GM23248 (cell line): ENCODE data around the gene CD163L1. TPM values are rescaled to one million over a fixed set of nuclear protein-coding genes. Genes with fewer than 3 reads are reported as not detected.
A peak's percentile ranks its signal among the peaks of the same experiment; 100 is the strongest.

Experiments used
- DNase-seq: peaks from one replicate; pipeline ENCODE4 v3.0.0-alpha.2; 2015
- H2AFZ ChIP-seq: fragments of 200-600 bp; sonication (generic); 2 replicates; pipeline ENCODE4 v1.6.1; 2016; ENCODE audit warnings: antibody characterized with exemption
- H3F3A ChIP-seq: fragments of 200-600 bp; sonication (generic); 2 replicates; pipeline ENCODE4 v1.6.1; 2016; ENCODE audit warnings: mild to moderate bottlenecking, antibody characterized with exemption, mixed run types; ENCODE audit not compliant: insufficient read depth
- H3K27ac ChIP-seq: fragments of 200-600 bp; sonication (generic); 2 replicates; pipeline ENCODE4 v1.5.1; 2016; ENCODE audit warnings: mild to moderate bottlenecking
- H3K27me3 ChIP-seq: fragments of 200-600 bp; sonication (generic); replicated peaks from 2 replicates; pipeline ENCODE4 v1.6.1; 2016; ENCODE audit warnings: mild to moderate bottlenecking; ENCODE audit not compliant: insufficient read depth
- H3K36me3 ChIP-seq: fragments of 200-600 bp; sonication (generic); 2 replicates; pipeline ENCODE4 v1.6.1; 2016; ENCODE audit warnings: low read depth, mild to moderate bottlenecking
- H3K4me1 ChIP-seq: fragments of 200-600 bp; sonication (generic); 2 replicates; pipeline ENCODE4 v1.6.1; 2016; ENCODE audit warnings: mild to moderate bottlenecking; ENCODE audit not compliant: insufficient read depth
- H3K4me2 ChIP-seq: fragments of 200-600 bp; sonication (generic); one replicate; pipeline ENCODE4 v1.6.1; 2016; ENCODE audit warnings: mild to moderate bottlenecking; ENCODE audit not compliant: unreplicated experiment
- H3K4me3 ChIP-seq: fragments of 200-600 bp; sonication (generic); 2 replicates; pipeline ENCODE4 v1.5.1; 2016; ENCODE audit warnings: mild to moderate bottlenecking
- H3K79me2 ChIP-seq: fragments of 200-600 bp; sonication (generic); 2 replicates; pipeline ENCODE4 v1.6.1; 2016; ENCODE audit warnings: mild to moderate bottlenecking; ENCODE audit not compliant: insufficient read depth
- H3K9ac ChIP-seq: fragments of 200-600 bp; sonication (generic); 2 replicates; pipeline ENCODE4 v1.6.1; 2016; ENCODE audit warnings: mild to moderate bottlenecking
- H3K9me2 ChIP-seq: fragments of 200-600 bp; sonication (generic); 2 replicates; pipeline ENCODE4 v1.6.1; 2016; ENCODE audit warnings: mixed run types, mild to moderate bottlenecking, moderate library complexity; ENCODE audit not compliant: insufficient read depth
- H3K9me3 ChIP-seq: fragments of 200-600 bp; sonication (generic); one replicate; pipeline ENCODE4 v1.6.1; 2017; ENCODE audit warnings: low read depth
- H4K20me1 ChIP-seq: fragments of 200-600 bp; sonication (generic); 2 replicates; pipeline ENCODE4 v1.6.0; 2016; ENCODE audit not compliant: insufficient read depth
- EZH2 ChIP-seq: fragments of 200-600 bp; sonication (generic); IDR thresholded peaks from 2 replicates; pipeline ENCODE4 v1.6.1; 2018; ENCODE audit warnings: antibody characterized with exemption, mild to moderate bottlenecking; ENCODE audit not compliant: insufficient read depth, poor library complexity, severe bottlenecking
- EZH2phosphoT487 ChIP-seq: fragments of 200-600 bp; sonication (generic); IDR thresholded peaks from 2 replicates; pipeline ENCODE4 v1.6.1; 2018; ENCODE audit warnings: antibody characterized with exemption, moderate library complexity, mild to moderate bottlenecking, low read depth; ENCODE audit not compliant: insufficient read depth
- WGBS, 2 experiments: methylation state at CpG; one replicate each; pipeline ENCODE4 v1.1.6; 2015 to 2017; ENCODE audit warnings: low lambda C conversion rate in 2 of 2, low coverage in 1 of 2; ENCODE audit errors: missing lambda C conversion rate in 2 of 2; 5-methylcytosine and 5-hydroxymethylcytosine counted together
- in situ Hi-C: fragments of 300-500 bp; cut with MboI; formaldehyde crosslinking; loops from 2 replicates; pipeline ENCODE4 v1.15.0; 2020
- polyA plus RNA-seq: library from polyadenylated mRNA; unstranded; fragments of >200 nt; fragmentation: Nextera tagmentation; extraction: Ambion mirVana; gene quantifications from 2 replicates; pipeline ENCODE4 v1.2.1, GENCODE V29; 2016
- total RNA-seq: library from RNA; depleted of rRNA; stranded (reverse); fragments of >200 nt; shearing (Covaris generic); gene quantifications from 2 replicates; pipeline ENCODE4 v1.2.3, GENCODE V29; 2014; rRNA removed

CD163L1 gene
- total and polyA plus RNA-seq, 2 experiments from 2014 or later, result 0.43 to 2.5 TPM

DNA sequence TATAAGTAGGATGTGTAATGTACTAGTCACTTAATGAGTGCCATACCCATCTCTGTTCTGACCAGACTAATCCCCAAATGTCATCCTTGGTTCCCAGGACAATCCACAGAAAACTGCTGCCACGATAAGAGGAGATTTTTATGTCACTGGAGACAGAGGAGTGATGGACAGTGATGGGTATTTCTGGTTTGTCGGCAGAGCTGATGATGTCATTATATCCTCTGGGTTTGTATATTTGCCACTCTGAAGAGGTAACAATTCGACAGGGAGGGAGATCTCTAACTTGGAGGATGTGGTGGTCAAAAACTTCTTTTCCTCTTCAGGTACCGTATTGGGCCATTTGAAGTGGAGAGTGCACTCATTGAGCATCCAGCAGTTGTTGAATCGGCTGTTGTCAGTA, 119.8 kb downstream of the CD163L1 start:
- DNase-seq, result no peak
- Histone ChIP-seq H3K9me2 (no peaks in the 10 kb centered on the region), H3K9me3 (no peaks in the 10 kb centered on the region), H4K20me1 (no peaks in the 10 kb centered on the region), H3K36me3 (no peaks in the 10 kb centered on the region), H3K27me3 (peaks cover 44% of the 10 kb centered on the region), H3K4me1 (no peaks in the 10 kb centered on the region), H3K9ac (no peak overlapping the region), H3K4me2 (no peak overlapping the region), H3K79me2 (no peaks in the 10 kb centered on the region), H3K4me3 (no peak overlapping the region), H2AFZ (no peak overlapping the region), H3F3A (no peaks in the 10 kb centered on the region), H3K27ac (no peak overlapping the region)
- in situ Hi-C loops, result no loop called here
- TF ChIP-seq EZH2, result no peak
- WGBS, 2 experiments, result 39% methylated on average over 5 of the region's 5 CpGs

GRCh38 chr12:7322599-7322998, 121.4 kb downstream of the CD163L1 start:
- Histone ChIP-seq H2AFZ (no peak overlapping the region), H3F3A (no peaks in the 10 kb centered on the region), H3K4me2 (no peak overlapping the region), H3K27ac (no peak overlapping the region), H3K4me3 (no peak overlapping the region), H3K36me3 (no peaks in the 10 kb centered on the region), H3K79me2 (no peaks in the 10 kb centered on the region), H3K9me2 (no peaks in the 10 kb centered on the region), H3K9ac (no peak overlapping the region), H3K9me3 (no peaks in the 10 kb centered on the region), H4K20me1 (no peaks in the 10 kb centered on the region), H3K4me1 (no peaks in the 10 kb centered on the region), H3K27me3 (peaks cover 33% of the 10 kb centered on the region)
- DNase-seq, result no peak
- WGBS, 2 experiments, result 24 to 32% methylated on average over 5 of the region's 5 CpGs
- in situ Hi-C loops, result no loop called here
- TF ChIP-seq EZH2phosphoT487, result no peak
- no peak for TF ChIP-seq EZH2

DNA sequence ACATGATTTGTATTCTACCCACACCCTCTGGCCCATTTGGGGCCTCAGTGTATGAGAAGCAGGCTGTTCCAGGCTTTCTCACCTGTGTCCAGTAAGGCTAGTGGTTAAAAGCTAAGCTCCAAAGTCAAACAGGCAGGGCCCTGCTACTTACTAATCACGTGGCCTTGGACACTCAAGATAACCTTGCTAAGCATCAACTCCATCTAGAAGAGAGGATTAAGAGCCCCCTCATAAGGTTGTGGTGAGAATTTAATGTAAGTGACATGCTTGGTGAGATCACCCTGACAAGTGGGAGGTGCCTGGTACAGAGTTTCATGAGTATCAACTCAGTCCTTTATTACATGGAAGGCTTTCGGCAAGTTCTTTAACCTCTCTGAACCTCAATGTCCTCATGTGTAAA, 122.3 kb downstream of the CD163L1 start:
- H3F3A ChIP-seq, result no peaks in the 10 kb centered on the region
- H2AFZ ChIP-seq, result no peak overlapping the region
- H3K9me2 ChIP-seq, result no peaks in the 10 kb centered on the region
- H3K4me3 ChIP-seq, result no peak overlapping the region
- TF ChIP-seq EZH2phosphoT487 (no peak), EZH2 (no peak)
- WGBS, 2 experiments, result 13 to 20% methylated on average over 2 of the region's 2 CpGs
- H3K9ac ChIP-seq, result no peak overlapping the region
- H3K79me2 ChIP-seq, result no peaks in the 10 kb centered on the region
- in situ Hi-C loops, result no loop called here
- peaks cover 24% of the 10 kb centered on the region for H3K27me3 ChIP-seq
- H3K36me3 ChIP-seq, result no peaks in the 10 kb centered on the region
- no peaks in the 10 kb centered on the region for H4K20me1 ChIP-seq
- no peaks in the 10 kb centered on the region for H3K4me1 ChIP-seq
- H3K27ac ChIP-seq, result no peak overlapping the region
- no peak overlapping the region for H3K4me2 ChIP-seq
- H3K9me3 ChIP-seq, result no peaks in the 10 kb centered on the region
- DNase-seq, result no peak

GRCh38 chr12:7319930-7320329, 124.0 kb downstream of the CD163L1 start:
- in situ Hi-C loops, result no loop called here
- DNase-seq, result peak; percentile 1

DNA sequence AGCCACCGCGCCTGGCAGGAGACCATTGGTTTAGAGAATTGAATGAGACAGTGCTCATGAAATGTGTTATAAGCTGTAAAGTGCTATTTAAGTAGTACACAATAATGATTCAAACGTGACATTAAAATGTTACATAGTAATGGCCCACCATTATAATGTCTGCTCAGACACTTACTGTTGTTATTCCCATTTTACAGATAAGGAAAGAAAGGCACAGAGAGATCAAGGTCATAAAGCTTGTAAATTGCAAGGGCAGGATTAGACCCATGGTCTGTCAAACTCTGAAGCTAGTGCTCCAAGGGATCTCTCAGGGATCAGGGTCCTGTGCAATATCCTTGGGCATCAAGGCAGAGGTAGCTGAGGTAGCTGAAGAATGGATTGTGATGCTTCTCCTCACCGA, 133.9 kb downstream of the CD163L1 start:
- Histone ChIP-seq H3K9ac (no peak overlapping the region), H3K9me3 (no peaks in the 10 kb centered on the region), H3K27me3 (peaks cover 10% of the 10 kb centered on the region), H3K36me3 (no peaks in the 10 kb centered on the region), H3K4me3 (no peak overlapping the region), H3K79me2 (no peaks in the 10 kb centered on the region), H3K9me2 (no peaks in the 10 kb centered on the region), H2AFZ (no peak overlapping the region), H3K4me2 (no peak overlapping the region), H3K4me1 (no peaks in the 10 kb centered on the region), H3F3A (no peaks in the 10 kb centered on the region), H3K27ac (no peak overlapping the region), H4K20me1 (no peaks in the 10 kb centered on the region)
- TF ChIP-seq EZH2phosphoT487 (no peak), EZH2 (no peak)
- WGBS, 2 experiments, result 20 to 30% methylated on average over 4 of the region's 4 CpGs
- in situ Hi-C loops, result no loop called here
- DNase-seq, result no peak

More at GRCh38 chr12:7319930-7320329, 124.0 kb downstream of the CD163L1 start:
- Histone ChIP-seq H3K4me2 (no peak overlapping the region), H3K4me3 (no peak overlapping the region), H4K20me1 (no peaks in the 10 kb centered on the region), H3K27ac (no peak overlapping the region), H3K9me3 (no peaks in the 10 kb centered on the region), H3K9ac (no peak overlapping the region), H3K36me3 (no peaks in the 10 kb centered on the region), H3K79me2 (no peaks in the 10 kb centered on the region), H3K27me3 (peaks cover 18% of the 10 kb centered on the region), H3F3A (no peaks in the 10 kb centered on the region), H2AFZ (no peak overlapping the region), H3K4me1 (no peaks in the 10 kb centered on the region), H3K9me2 (no peaks in the 10 kb centered on the region)
- no peak for TF ChIP-seq EZH2
- no peak for TF ChIP-seq EZH2phosphoT487
- WGBS, 2 experiments, result 38 to 48% methylated on average over 2 of the region's 2 CpGs

Other genes with a start within 250 kb of the CD163L1 start
- gene ACSM4, start 140.1 kb downstream of the CD163L1 start, total RNA-seq, result not detected in 2 replicates
- gene ACSM4, start 140.1 kb downstream of the CD163L1 start, polyA plus RNA-seq, result not detected in 2 replicates
- gene CD163, start 59.6 kb upstream of the CD163L1 start, total RNA-seq, result not detected in 2 replicates
- gene CD163, start 59.6 kb upstream of the CD163L1 start, polyA plus RNA-seq, result 0.05 TPM in 1 of 2 replicates, not detected in the other
- gene APOBEC1, start 221.8 kb upstream of the CD163L1 start, total RNA-seq, result not detected in 2 replicates
- not detected in 2 replicates for gene APOBEC1, start 221.8 kb upstream of the CD163L1 start, polyA plus RNA-seq